ENCODE data around the gene TFG.

DNA sequence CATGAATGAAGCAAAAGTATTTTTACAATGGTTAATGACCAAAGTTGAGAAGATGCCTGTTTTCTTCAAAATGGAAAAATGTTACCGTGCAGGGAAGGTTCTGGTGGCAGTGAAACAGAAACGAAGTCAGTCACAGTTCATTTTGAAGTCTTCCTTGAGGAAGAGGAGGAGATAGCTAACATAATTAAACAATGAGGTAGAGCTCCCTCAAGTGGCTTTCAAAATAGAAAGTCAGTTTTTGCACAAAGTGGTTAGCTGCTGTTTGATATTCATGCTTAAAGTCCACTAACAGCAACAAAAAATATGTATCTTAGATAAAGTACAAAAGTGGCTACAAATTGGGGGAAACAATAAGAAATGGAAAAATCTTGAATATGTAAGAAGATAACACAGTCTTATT is 87.3 kb downstream of the TFG start:
- TF ChIP-seq CTCF (IDR thresholded peaks at IDR 0.05; ENCODE audit: insufficient read depth, low read length) (no peak), GABPA (IDR thresholded peaks at IDR 0.05; ENCODE audit: low read depth) (no peak), POLR2AphosphoS5 (IDR thresholded peaks at IDR 0.05; ENCODE audit: low read depth) (no peak)
